LNCAP (cell line): ENCODE results near the gene GOLGA8B.

ENCODE experiments used
- CTCF ChIP-seq: fragments of 450-650 bp; IDR thresholded peaks from 2 replicates; pipeline ENCODE4 v1.5.1; 2017; ENCODE audit warnings: mild to moderate bottlenecking

GOLGA8B gene

GRCh38 chr15:34607832-34608231 lies 24.4 kb upstream of the GOLGA8B start:
- no peak for TF ChIP-seq CTCF

- TF ChIP-seq CTCF, result no peak
Measured at GRCh38 chr15:34606545-34606944, 23.1 kb upstream of the GOLGA8B start.

GRCh38 chr15:34606131-34606530 lies 22.7 kb upstream of the GOLGA8B start:
- TF ChIP-seq CTCF, result no peak

- TF ChIP-seq CTCF, result no peak
Measured at GRCh38 chr15:34603095-34603494, 19.6 kb upstream of the GOLGA8B start.

GRCh38 chr15:34600923-34601322 lies 17.5 kb upstream of the GOLGA8B start:
- TF ChIP-seq CTCF, result no peak

GRCh38 chr15:34598799-34599585 lies 15.5 kb upstream of the GOLGA8B start:
- TF ChIP-seq CTCF, result no peak

GRCh38 chr15:34597316-34597715 lies 13.9 kb upstream of the GOLGA8B start:
- no peak for TF ChIP-seq CTCF

GRCh38 chr15:34594361-34594760 lies 10.9 kb upstream of the GOLGA8B start:
- no peak for TF ChIP-seq CTCF
